SU-DHL-6 (cell line): ENCODE results near the gene RBM20.

Source experiments
- H2AFZ ChIP-seq: fragments of 200-600 bp; sonication (generic); 2 replicates; pipeline ENCODE4 v1.6.1; 2014; ENCODE audit warnings: low read depth, mild to moderate bottlenecking, moderate library complexity, mixed read lengths, antibody characterized with exemption, low read length; ENCODE audit not compliant: severe bottlenecking
- H3F3A ChIP-seq: fragments of 200-600 bp; shearing (Covaris generic); 2 replicates; pipeline ENCODE4 v1.6.0; 2016; ENCODE audit warnings: antibody characterized with exemption, mild to moderate bottlenecking; ENCODE audit not compliant: insufficient read depth
- H3K27ac ChIP-seq: fragments of 200-600 bp; sonication (generic); 2 replicates; pipeline ENCODE4 v1.5.1; 2016; ENCODE audit warnings: low read depth, mild to moderate bottlenecking, low read length, moderate library complexity, mixed read lengths
- H3K27me3 ChIP-seq: fragments of 200-600 bp; sonication (generic), shearing (Covaris generic); 2 replicates; pipeline ENCODE4 v1.6.0; 2014; ENCODE audit warnings: mild to moderate bottlenecking, low read length
- H3K36me3 ChIP-seq: fragments of 200-600 bp; sonication (generic); 2 replicates; pipeline ENCODE4 v1.6.1; 2014; ENCODE audit warnings: mild to moderate bottlenecking, low read length, mixed read lengths
- H3K4me2 ChIP-seq: fragments of 300-600, 200-600 bp; shearing (Covaris generic), sonication (generic); 2 replicates; pipeline ENCODE4 v1.6.0; 2014; ENCODE audit warnings: low read length, low read depth, mild to moderate bottlenecking; ENCODE audit not compliant: poor library complexity, severe bottlenecking
- H3K4me3 ChIP-seq: fragments of 200-600 bp; sonication (generic); 2 replicates; pipeline ENCODE4 v1.5.1; 2014; ENCODE audit warnings: antibody characterized with exemption, low read length, mild to moderate bottlenecking, mixed read lengths; ENCODE audit not compliant: insufficient read depth, poor library complexity, severe bottlenecking
- H3K79me2 ChIP-seq: fragments of 200-600 bp; sonication (generic); 2 replicates; pipeline ENCODE4 v1.6.1; 2014; ENCODE audit warnings: mild to moderate bottlenecking, low read length, moderate library complexity; ENCODE audit not compliant: insufficient read depth
- H3K9ac ChIP-seq: fragments of 200-600 bp; sonication (generic); 2 replicates; pipeline ENCODE4 v1.7.0; 2014; ENCODE audit warnings: mild to moderate bottlenecking, low read length
- H3K9me2 ChIP-seq: fragments of 200-600 bp; sonication (generic); replicated peaks from 2 replicates; pipeline ENCODE4 v1.6.1; 2014; ENCODE audit warnings: low read length; ENCODE audit not compliant: insufficient read depth
- H3K9me3 ChIP-seq: fragments of 200-600 bp; sonication (generic); 2 replicates; pipeline ENCODE4 v1.6.1; 2014; ENCODE audit warnings: low read length, mixed read lengths; ENCODE audit not compliant: insufficient read depth
- H4K20me1 ChIP-seq: fragments of 200-600 bp; sonication (generic); 2 replicates; pipeline ENCODE4 v1.6.1; 2014; ENCODE audit warnings: low read depth, mild to moderate bottlenecking, antibody characterized with exemption, low read length, moderate library complexity, mixed read lengths
- CTCF ChIP-seq: fragments of 200-600 bp; sonication (generic); IDR thresholded peaks from one replicate; pipeline ENCODE4 v1.5.1; 2017; ENCODE audit warnings: antibody characterized with exemption, mild to moderate bottlenecking, low read length, moderate library complexity; ENCODE audit not compliant: insufficient read depth, poor library complexity, severe bottlenecking
- EZH2phosphoT487 ChIP-seq: fragments of 200-600 bp; sonication (generic), shearing (Covaris generic); conservative IDR thresholded peaks from 2 replicates; pipeline ENCODE4 v1.6.1; 2018; ENCODE audit warnings: mild to moderate bottlenecking, antibody characterized with exemption, low read length, moderate library complexity, mixed read lengths

Gene RBM20

GRCh38 chr10:110625951-110626855 lies 17.9 kb upstream of the RBM20 start:
- no peak overlapping the region for H3K9ac ChIP-seq
- H3F3A ChIP-seq: no peaks in the 10 kb centered on the region
- no peak overlapping the region for H3K4me3 ChIP-seq
- H4K20me1 ChIP-seq: no peaks in the 10 kb centered on the region
- no peaks in the 10 kb centered on the region for H3K79me2 ChIP-seq
- 0 out of 2 replicates have a peak, but pooled peaks cover 3% of the 10 kb centered on the region for H3K36me3 ChIP-seq
- TF ChIP-seq EZH2phosphoT487 (no peak), CTCF (no peak)
- H3K27ac ChIP-seq: no peak overlapping the region
- no peaks in the 10 kb centered on the region for H3K9me2 ChIP-seq
- no peak overlapping the region for H3K4me2 ChIP-seq
- peaks cover 2% of the 10 kb centered on the region; the same call in 1 of the 2 replicates for H3K9me3 ChIP-seq
- H3K27me3 ChIP-seq: no peaks in the 10 kb centered on the region
- no peak overlapping the region for H2AFZ ChIP-seq

- no peaks in the 10 kb centered on the region for H3K36me3 ChIP-seq
- TF ChIP-seq CTCF (no peak), EZH2phosphoT487 (no peak)
Measured at GRCh38 chr10:110628161-110628560, 16.0 kb upstream of the RBM20 start.

GRCh38 chr10:110629680-110630191 lies 14.4 kb upstream of the RBM20 start:
- Histone ChIP-seq H3F3A (no peaks in the 10 kb centered on the region), H2AFZ (no peak overlapping the region), H3K9me3 (no peaks in the 10 kb centered on the region), H3K4me3 (no peak overlapping the region), H4K20me1 (no peaks in the 10 kb centered on the region), H3K9ac (no peak overlapping the region), H3K27ac (no peak overlapping the region), H3K4me2 (no peak overlapping the region), H3K9me2 (no peaks in the 10 kb centered on the region), H3K79me2 (no peaks in the 10 kb centered on the region), H3K27me3 (no peaks in the 10 kb centered on the region), H3K36me3 (no peaks in the 10 kb centered on the region)
- TF ChIP-seq CTCF (no peak), EZH2phosphoT487 (no peak)

More at GRCh38 chr10:110628161-110628560, 16.0 kb upstream of the RBM20 start:
- Histone ChIP-seq H3K79me2 (no peaks in the 10 kb centered on the region), H2AFZ (no peak overlapping the region), H3K4me2 (no peak overlapping the region), H3K9ac (no peak overlapping the region), H4K20me1 (no peaks in the 10 kb centered on the region), H3F3A (no peaks in the 10 kb centered on the region), H3K9me2 (no peaks in the 10 kb centered on the region), H3K27me3 (no peaks in the 10 kb centered on the region), H3K9me3 (no peaks in the 10 kb centered on the region), H3K27ac (no peak overlapping the region), H3K4me3 (no peak overlapping the region)
